HG03066 (cell line): ENCODE data around the gene GLG1.
"Not testable (repeated sequence)": the region's sequence is repeated elsewhere in the genome, so short reads cannot be mapped to it uniquely, and the experiment has no call there.

ENCODE experiments used
- ATAC-seq: cut with Tn5 transposase; IDR thresholded peaks from one replicate; pipeline ENCODE4 v1.9.1; 2021; ENCODE audit warnings: low read depth; ENCODE audit not compliant: unreplicated experiment

GLG1 gene

GRCh38 chr16:74542911-74543578, 63.9 kb downstream of the GLG1 start:
- ATAC-seq: not testable (repeated sequence)

- not testable (repeated sequence) for ATAC-seq
Measured at GRCh38 chr16:74540663-74541062, 66.3 kb downstream of the GLG1 start.

- ATAC-seq: not testable (repeated sequence)
Measured at GRCh38 chr16:74538801-74539200, 68.1 kb downstream of the GLG1 start.

GRCh38 chr16:74537746-74538145, 69.2 kb downstream of the GLG1 start:
- ATAC-seq: not testable (repeated sequence)

GRCh38 chr16:74534650-74535049, 72.3 kb downstream of the GLG1 start:
- ATAC-seq: not testable (repeated sequence)

- ATAC-seq: no peak
Measured at GRCh38 chr16:74524926-74525325, 82.0 kb downstream of the GLG1 start.

GRCh38 chr16:74524117-74524516, 82.8 kb downstream of the GLG1 start:
- no peak for ATAC-seq

GRCh38 chr16:74523706-74524105, 83.2 kb downstream of the GLG1 start:
- ATAC-seq: not testable (repeated sequence)

GRCh38 chr16:74522160-74522559, 84.8 kb downstream of the GLG1 start:
- ATAC-seq: no peak

- ATAC-seq: no peak
Measured at GRCh38 chr16:74521691-74522090, 85.2 kb downstream of the GLG1 start.

GRCh38 chr16:74518934-74519333, 88.0 kb downstream of the GLG1 start:
- ATAC-seq: not testable (repeated sequence)

GRCh38 chr16:74511961-74512360, 95.0 kb downstream of the GLG1 start:
- no peak for ATAC-seq

- no peak for ATAC-seq
Measured at GRCh38 chr16:74505011-74505410, 101.9 kb downstream of the GLG1 start.

- ATAC-seq: no peak
Measured at GRCh38 chr16:74503412-74503811, 103.5 kb downstream of the GLG1 start.

- no peak for ATAC-seq
Measured at GRCh38 chr16:74501484-74502478, 105.1 kb downstream of the GLG1 start.

GRCh38 chr16:74500907-74501306, 106.0 kb downstream of the GLG1 start:
- no peak for ATAC-seq

GRCh38 chr16:74499114-74499513, 107.8 kb downstream of the GLG1 start:
- no peak for ATAC-seq

GRCh38 chr16:74497761-74498160, 109.2 kb downstream of the GLG1 start:
- ATAC-seq: no peak

- ATAC-seq: no peak
Measured at GRCh38 chr16:74496054-74496453, 110.9 kb downstream of the GLG1 start.

GRCh38 chr16:74492976-74493375, 113.9 kb downstream of the GLG1 start:
- no peak for ATAC-seq

GRCh38 chr16:74487634-74488495, 119.0 kb downstream of the GLG1 start:
- no peak for ATAC-seq
